ENCODE results near the gene ACOX1.

The ACOX1 gene

GRCh38 chr17:76000016-76000754 is 21.2 kb upstream of the ACOX1 start:
- TF ChIP-seq CTCF (IDR thresholded peaks at IDR 0.05), result peak; percentile 89

GRCh38 chr17:75998327-75998795 is 19.4 kb upstream of the ACOX1 start:
- TF ChIP-seq CTCF (IDR thresholded peaks at IDR 0.05), result no peak

GRCh38 chr17:75996665-75997590 is 18.0 kb upstream of the ACOX1 start:
- TF ChIP-seq CTCF (IDR thresholded peaks at IDR 0.05), result no peak

GRCh38 chr17:75995385-75995925 is 16.5 kb upstream of the ACOX1 start:
- no peak for TF ChIP-seq CTCF (IDR thresholded peaks at IDR 0.05)

DNA sequence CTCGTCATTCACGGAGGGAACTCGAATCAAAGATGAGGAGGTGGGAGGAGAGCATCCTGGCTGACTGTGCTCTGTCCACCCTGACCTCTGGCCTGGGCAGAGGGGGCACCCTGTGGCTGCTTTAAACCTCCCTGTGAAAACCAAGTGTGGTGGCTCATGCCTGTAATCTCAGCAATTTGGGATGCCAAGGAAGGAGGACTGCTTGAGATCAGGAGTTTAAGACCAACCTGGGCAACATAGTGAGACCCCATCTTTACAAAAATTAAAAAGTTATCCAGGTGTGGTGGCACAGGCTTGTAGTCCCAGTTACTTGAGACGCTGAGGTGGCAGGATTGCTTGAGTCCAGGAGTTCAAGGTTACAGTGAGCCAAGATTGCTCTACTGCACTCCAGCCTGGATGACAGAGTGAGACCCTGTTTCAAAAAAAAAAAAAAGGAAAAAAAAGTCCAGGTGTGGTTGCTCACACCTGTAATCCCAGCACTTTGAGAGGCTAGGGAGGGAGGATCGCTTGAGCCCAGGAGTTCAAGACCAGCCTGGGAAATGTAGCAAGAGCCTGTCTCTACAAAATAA is 15.9 kb upstream of the ACOX1 start:
- no peak for TF ChIP-seq CTCF (IDR thresholded peaks at IDR 0.05)

- no peak for TF ChIP-seq CTCF (IDR thresholded peaks at IDR 0.05)
These were observed 12.4 kb upstream of the ACOX1 start for GRCh38 chr17:75991396-75991795.

GRCh38 chr17:75987041-75987440 is 8.1 kb upstream of the ACOX1 start:
- no peak for TF ChIP-seq CTCF (IDR thresholded peaks at IDR 0.05)

Data from LNCAP (cell line).